OCI-LY1 (cell line): Measurements from ENCODE around the gene PLGRKT.
"Not testable (repeated sequence)": the region's sequence is repeated elsewhere in the genome, so short reads cannot be mapped to it uniquely, and the experiment has no call there.

Source experiments
- H2AFZ ChIP-seq: fragments of 200-600 bp; sonication (generic), shearing (Covaris generic); 2 replicates; pipeline ENCODE4 v1.6.0; 2014; ENCODE audit warnings: antibody characterized with exemption, mild to moderate bottlenecking, low read length
- H3F3A ChIP-seq: fragments of 200-600 bp; sonication (generic), shearing (Covaris generic); 2 replicates; pipeline ENCODE4 v1.6.0; 2014; ENCODE audit warnings: mild to moderate bottlenecking, antibody characterized with exemption, low read length, moderate library complexity; ENCODE audit not compliant: insufficient read depth
- H3K27ac ChIP-seq: fragments of 200-600 bp; sonication (generic); 2 replicates; pipeline ENCODE4 v1.5.1; 2014; ENCODE audit warnings: low read length, mixed run types, mild to moderate bottlenecking, low read depth; ENCODE audit not compliant: poor library complexity, severe bottlenecking
- H3K27me3 ChIP-seq: fragments of 200-600 bp; sonication (generic); 2 replicates; pipeline ENCODE4 v1.6.0; 2014; ENCODE audit warnings: antibody characterized with exemption, mild to moderate bottlenecking, low read length, moderate library complexity; ENCODE audit not compliant: insufficient read depth
- H3K36me3 ChIP-seq: fragments of 200-600 bp; sonication (generic); 2 replicates; pipeline ENCODE4 v1.6.1; 2014; ENCODE audit warnings: mild to moderate bottlenecking, antibody characterized with exemption, low read length, moderate library complexity, mixed read lengths; ENCODE audit not compliant: insufficient read depth
- H3K4me1 ChIP-seq: fragments of 200-600 bp; sonication (generic); 2 replicates; pipeline ENCODE4 v1.5.1; 2014; ENCODE audit warnings: mild to moderate bottlenecking, low read length, moderate library complexity; ENCODE audit not compliant: insufficient read depth, severe bottlenecking
- H3K4me2 ChIP-seq: fragments of 200-600 bp; sonication (generic), shearing (Covaris generic); 2 replicates; pipeline ENCODE4 v1.6.1; 2014; ENCODE audit warnings: low read length
- H3K4me3 ChIP-seq: fragments of 200-600 bp; sonication (generic); 2 replicates; pipeline ENCODE4 v1.5.1; 2014; ENCODE audit warnings: low read length, low read depth, mild to moderate bottlenecking, mixed read lengths; ENCODE audit not compliant: poor library complexity, severe bottlenecking
- H3K79me2 ChIP-seq: fragments of 200-600 bp; shearing (Covaris generic); 2 replicates; pipeline ENCODE4 v1.6.1; 2016; ENCODE audit warnings: mixed run types, low read length, mixed read lengths; ENCODE audit not compliant: insufficient read depth
- H3K9ac ChIP-seq: fragments of 200-600 bp; sonication (generic), shearing (Covaris generic); 2 replicates; pipeline ENCODE4 v1.6.1; 2014; ENCODE audit warnings: mild to moderate bottlenecking, low read length, mixed read lengths
- H3K9me2 ChIP-seq: fragments of 200-600 bp; sonication (generic), shearing (Covaris generic); 2 replicates; pipeline ENCODE4 v1.6.1; 2014; ENCODE audit warnings: low read depth, mild to moderate bottlenecking, low read length, mixed read lengths
- H3K9me3 ChIP-seq: fragments of 200-600 bp; shearing (Covaris generic); 2 replicates; pipeline ENCODE4 v1.6.1; 2014; ENCODE audit warnings: low read length, mixed read lengths
- H4K20me1 ChIP-seq: fragments of 200-600 bp; sonication (generic), shearing (Covaris generic); 2 replicates; pipeline ENCODE4 v1.6.0; 2016; ENCODE audit warnings: mild to moderate bottlenecking, low read length; ENCODE audit not compliant: insufficient read depth
- CTCF ChIP-seq: fragments of 200-600 bp; sonication (generic), shearing (Covaris generic); IDR thresholded peaks from 2 replicates; pipeline ENCODE4 v1.5.1; 2017; ENCODE audit warnings: mild to moderate bottlenecking, antibody characterized with exemption, low read length, moderate library complexity, mixed read lengths
- EZH2 ChIP-seq: fragments of 200-600 bp; sonication (generic), shearing (Covaris generic); IDR thresholded peaks from 2 replicates; pipeline ENCODE4 v1.8.0; 2017; ENCODE audit warnings: borderline replicate concordance, mixed run types, mild to moderate bottlenecking, antibody characterized with exemption, low read length, moderate library complexity, mixed read lengths

Gene PLGRKT

GRCh38 chr9:5435912-5436311, 1.8 kb downstream of the PLGRKT start:
- no peak overlapping the region for H2AFZ ChIP-seq
- no peak overlapping the region for H3K9ac ChIP-seq
- H3K9me3 ChIP-seq: peaks cover 6% of the 10 kb centered on the region; the same call in 1 of the 2 replicates
- H3K27ac ChIP-seq: no peak overlapping the region
- H3K9me2 ChIP-seq: no peaks in the 10 kb centered on the region
- no peaks in the 10 kb centered on the region for H3K79me2 ChIP-seq
- no peaks in the 10 kb centered on the region for H3K27me3 ChIP-seq
- H3K4me3 ChIP-seq: no peak overlapping the region
- no peaks in the 10 kb centered on the region for H4K20me1 ChIP-seq
- TF ChIP-seq CTCF: no peak
- TF ChIP-seq EZH2: no peak
- no peaks in the 10 kb centered on the region for H3F3A ChIP-seq
- H3K4me1 ChIP-seq: peaks cover 22% of the 10 kb centered on the region
- no peak overlapping the region for H3K4me2 ChIP-seq
- H3K36me3 ChIP-seq: peaks cover 16% of the 10 kb centered on the region

GRCh38 chr9:5433841-5434810, 3.6 kb downstream of the PLGRKT start:
- H3K79me2 ChIP-seq, H3K4me3 ChIP-seq, H3F3A ChIP-seq, H2AFZ ChIP-seq, H3K27ac ChIP-seq, H3K9me3 ChIP-seq, H3K27me3 ChIP-seq, H3K9ac ChIP-seq, H3K9me2 ChIP-seq, H4K20me1 ChIP-seq, H3K4me2 ChIP-seq: not testable (repeated sequence)
- Histone ChIP-seq H3K36me3 (peaks cover 19% of the 10 kb centered on the region), H3K4me1 (peaks cover 21% of the 10 kb centered on the region)

- not testable (repeated sequence) for H2AFZ ChIP-seq, H3K4me3 ChIP-seq, H3K9me3 ChIP-seq, H3K4me2 ChIP-seq, H3K9ac ChIP-seq, H3F3A ChIP-seq, H3K27me3 ChIP-seq, H3K27ac ChIP-seq, H3K79me2 ChIP-seq, H3K9me2 ChIP-seq, H4K20me1 ChIP-seq
- Histone ChIP-seq H3K36me3 (peaks cover 19% of the 10 kb centered on the region), H3K4me1 (peaks cover 13% of the 10 kb centered on the region)
Measured at GRCh38 chr9:5433328-5433727, 4.4 kb downstream of the PLGRKT start.

- not testable (repeated sequence) for H3K27ac ChIP-seq, H2AFZ ChIP-seq, H3F3A ChIP-seq, H3K4me1 ChIP-seq, H3K27me3 ChIP-seq, H3K4me3 ChIP-seq, H3K9me3 ChIP-seq, H3K9ac ChIP-seq, H3K79me2 ChIP-seq, H3K9me2 ChIP-seq, H4K20me1 ChIP-seq, H3K4me2 ChIP-seq
- peaks cover 19% of the 10 kb centered on the region for H3K36me3 ChIP-seq
Measured at GRCh38 chr9:5432890-5433289, 4.8 kb downstream of the PLGRKT start.
